ENCODE measurements around the gene SIM1.

DNA sequence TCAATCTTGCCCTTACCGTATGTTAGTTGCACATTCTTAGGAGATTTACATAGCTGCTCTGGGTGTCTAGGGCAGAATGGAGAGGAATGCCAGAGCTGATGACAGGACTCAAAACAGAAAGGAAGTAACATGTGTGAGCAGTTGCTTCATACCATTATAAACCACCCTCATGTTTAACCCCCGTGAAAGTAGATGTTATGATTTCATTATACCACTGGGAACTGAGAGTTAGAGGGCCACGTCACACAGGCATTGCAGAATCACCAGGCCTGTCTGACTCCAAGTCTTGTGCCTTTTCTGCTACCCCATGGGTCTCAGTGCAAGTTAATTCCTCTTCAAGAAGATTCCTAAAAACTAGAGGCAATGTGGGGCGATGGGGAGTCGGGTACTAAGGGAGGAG lies 23.5 kb upstream of the SIM1 start:
- TF ChIP-seq EZH2 (IDR thresholded peaks at IDR 0.05) = no peak
- TF ChIP-seq, protein P1, sequence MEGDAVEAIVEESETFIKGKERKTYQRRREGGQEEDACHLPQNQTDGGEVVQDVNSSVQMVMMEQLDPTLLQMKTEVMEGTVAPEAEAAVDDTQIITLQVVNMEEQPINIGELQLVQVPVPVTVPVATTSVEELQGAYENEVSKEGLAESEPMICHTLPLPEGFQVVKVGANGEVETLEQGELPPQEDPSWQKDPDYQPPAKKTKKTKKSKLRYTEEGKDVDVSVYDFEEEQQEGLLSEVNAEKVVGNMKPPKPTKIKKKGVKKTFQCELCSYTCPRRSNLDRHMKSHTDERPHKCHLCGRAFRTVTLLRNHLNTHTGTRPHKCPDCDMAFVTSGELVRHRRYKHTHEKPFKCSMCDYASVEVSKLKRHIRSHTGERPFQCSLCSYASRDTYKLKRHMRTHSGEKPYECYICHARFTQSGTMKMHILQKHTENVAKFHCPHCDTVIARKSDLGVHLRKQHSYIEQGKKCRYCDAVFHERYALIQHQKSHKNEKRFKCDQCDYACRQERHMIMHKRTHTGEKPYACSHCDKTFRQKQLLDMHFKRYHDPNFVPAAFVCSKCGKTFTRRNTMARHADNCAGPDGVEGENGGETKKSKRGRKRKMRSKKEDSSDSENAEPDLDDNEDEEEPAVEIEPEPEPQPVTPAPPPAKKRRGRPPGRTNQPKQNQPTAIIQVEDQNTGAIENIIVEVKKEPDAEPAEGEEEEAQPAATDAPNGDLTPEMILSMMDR (IDR thresholded peaks at IDR 0.05) = no peak

Data from neural progenitor cell (in vitro differentiated cells).